ENCODE measurements around the gene MRPL51. TPM values are rescaled to one million over a fixed set of nuclear protein-coding genes. Genes with fewer than 3 reads are reported as not detected.
"Not testable (repeated sequence)": the region's sequence is repeated elsewhere in the genome, so short reads cannot be mapped to it uniquely, and the experiment has no call there.

MRPL51 gene
- total RNA-seq, 1 donor from 2014 or later: 213 TPM

DNA sequence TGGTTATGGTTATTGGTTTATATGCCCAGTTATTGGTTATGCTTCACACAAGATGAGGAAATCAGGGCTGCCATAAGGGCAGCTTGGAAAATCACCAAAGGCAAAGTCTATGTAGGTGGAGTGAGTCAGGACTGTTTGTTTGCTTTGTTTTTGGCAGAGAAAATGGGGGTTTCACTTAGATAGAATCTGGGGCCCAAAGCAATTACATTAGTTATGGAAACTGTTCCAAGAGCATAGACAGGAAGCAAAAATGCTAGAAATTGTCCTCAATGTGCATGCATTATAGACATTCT is 24.8 kb downstream of the MRPL51 start:
- Mint-ChIP-seq H3K27me3 (peaks cover 24% of the 10 kb centered on the region), H3K27ac (no peak overlapping the region)

DNA sequence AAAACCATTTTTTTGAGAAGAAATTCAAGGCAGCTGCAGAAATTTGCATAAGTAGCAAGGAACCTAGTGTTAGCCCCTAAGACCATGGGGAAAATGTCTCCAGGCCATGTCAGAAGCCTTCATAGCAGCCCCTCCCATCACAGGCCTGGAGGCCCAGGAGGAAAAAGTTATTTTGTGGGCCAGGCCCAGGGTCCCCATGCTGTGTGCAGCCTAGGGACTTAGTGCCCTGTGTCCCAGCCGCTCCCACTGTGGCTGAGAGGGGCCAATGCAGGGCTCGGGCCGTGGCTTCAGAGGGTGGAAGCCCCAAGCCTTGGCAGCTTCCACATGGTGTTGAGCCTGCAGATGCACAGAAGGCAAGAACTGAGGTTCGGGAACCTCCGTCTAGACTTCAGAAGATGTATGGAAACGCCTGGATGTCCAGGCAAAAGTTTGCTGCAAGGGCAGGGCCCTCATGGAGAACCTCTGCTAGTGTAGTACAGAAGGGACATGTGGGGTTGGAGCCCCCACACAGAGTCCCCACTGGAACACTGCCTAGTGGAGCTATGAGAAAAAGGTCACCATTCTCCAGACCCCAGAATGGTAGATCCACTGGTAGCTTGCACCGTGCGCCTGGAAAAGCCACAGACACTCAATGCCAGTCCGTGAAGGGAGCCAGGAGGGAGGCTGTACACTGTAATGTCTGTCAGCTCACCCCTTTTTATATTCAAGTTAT is 25.3 kb downstream of the MRPL51 start:
- not testable (repeated sequence) for H3K4me1 Mint-ChIP-seq (ENCODE audit: unreplicated experiment); DNase-seq (ENCODE audit: extremely low spot score, unreplicated experiment); H3K9me3 Mint-ChIP-seq; H3K27ac Mint-ChIP-seq
- H3K4me3 Mint-ChIP-seq: peak overlapping the region; percentile 21
- peaks cover 24% of the 10 kb centered on the region for H3K27me3 Mint-ChIP-seq
- peaks cover 24% of the 10 kb centered on the region for H3K36me3 Mint-ChIP-seq

More for the DNA sequence above, 24.8 kb downstream of the MRPL51 start:
- no peaks in the 10 kb centered on the region for H3K9me3 Mint-ChIP-seq
- H3K4me3 Mint-ChIP-seq: peak overlapping the region; percentile 86
- TF ChIP-seq, protein P1, sequence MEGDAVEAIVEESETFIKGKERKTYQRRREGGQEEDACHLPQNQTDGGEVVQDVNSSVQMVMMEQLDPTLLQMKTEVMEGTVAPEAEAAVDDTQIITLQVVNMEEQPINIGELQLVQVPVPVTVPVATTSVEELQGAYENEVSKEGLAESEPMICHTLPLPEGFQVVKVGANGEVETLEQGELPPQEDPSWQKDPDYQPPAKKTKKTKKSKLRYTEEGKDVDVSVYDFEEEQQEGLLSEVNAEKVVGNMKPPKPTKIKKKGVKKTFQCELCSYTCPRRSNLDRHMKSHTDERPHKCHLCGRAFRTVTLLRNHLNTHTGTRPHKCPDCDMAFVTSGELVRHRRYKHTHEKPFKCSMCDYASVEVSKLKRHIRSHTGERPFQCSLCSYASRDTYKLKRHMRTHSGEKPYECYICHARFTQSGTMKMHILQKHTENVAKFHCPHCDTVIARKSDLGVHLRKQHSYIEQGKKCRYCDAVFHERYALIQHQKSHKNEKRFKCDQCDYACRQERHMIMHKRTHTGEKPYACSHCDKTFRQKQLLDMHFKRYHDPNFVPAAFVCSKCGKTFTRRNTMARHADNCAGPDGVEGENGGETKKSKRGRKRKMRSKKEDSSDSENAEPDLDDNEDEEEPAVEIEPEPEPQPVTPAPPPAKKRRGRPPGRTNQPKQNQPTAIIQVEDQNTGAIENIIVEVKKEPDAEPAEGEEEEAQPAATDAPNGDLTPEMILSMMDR (conservative IDR thresholded peaks at IDR 0.05): no peak
- H3K36me3 Mint-ChIP-seq: peaks cover 19% of the 10 kb centered on the region
- DNase-seq (ENCODE audit: extremely low spot score, unreplicated experiment): no peak
- peaks cover 5% of the 10 kb centered on the region for H3K4me1 Mint-ChIP-seq (ENCODE audit: unreplicated experiment)

DNA sequence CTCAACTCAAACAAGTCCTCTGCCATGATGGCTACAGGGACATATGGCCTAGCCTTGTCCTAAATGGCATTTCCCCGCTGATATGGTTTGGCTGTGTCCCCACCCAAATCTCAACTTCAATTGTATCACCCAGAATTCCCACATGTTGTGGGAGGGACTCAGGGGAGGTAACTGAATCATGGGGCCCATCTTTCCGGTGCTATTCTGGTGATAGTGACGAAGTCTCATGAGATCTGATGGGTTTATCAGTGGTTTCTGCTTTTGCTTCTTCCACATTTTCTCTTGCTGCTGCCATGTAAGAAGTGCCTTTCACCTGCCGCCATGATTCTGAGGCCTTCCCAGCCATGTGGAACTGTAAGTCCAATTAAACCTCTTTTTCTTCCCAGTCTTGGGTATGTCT is 26.3 kb downstream of the MRPL51 start:
- not testable (repeated sequence) for H3K4me3 Mint-ChIP-seq; H3K27ac Mint-ChIP-seq; H3K4me1 Mint-ChIP-seq (ENCODE audit: unreplicated experiment); DNase-seq (ENCODE audit: extremely low spot score, unreplicated experiment); H3K9me3 Mint-ChIP-seq
- Mint-ChIP-seq H3K27me3 (peaks cover 15% of the 10 kb centered on the region), H3K36me3 (peaks cover 31% of the 10 kb centered on the region)

DNA sequence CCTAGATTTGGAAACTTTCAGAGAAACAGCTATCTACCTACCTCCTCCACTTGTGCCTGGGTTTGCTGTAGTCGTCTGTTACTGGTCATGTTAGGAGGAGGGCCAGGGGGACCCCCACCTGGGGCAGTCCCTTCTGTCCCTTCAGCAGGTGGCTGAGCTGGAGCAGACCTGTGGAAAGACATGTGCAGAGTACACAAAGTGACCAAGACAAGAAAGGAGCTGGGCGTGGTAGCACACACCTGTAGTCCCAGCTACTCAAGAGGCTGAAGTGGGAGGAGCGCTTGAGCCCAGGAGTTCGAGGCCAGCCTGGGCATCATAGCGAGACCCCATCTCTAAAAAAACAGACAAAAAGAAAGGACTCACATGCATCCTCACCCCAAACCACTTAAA is 26.9 kb downstream of the MRPL51 start:
- no peaks in the 10 kb centered on the region for H3K9me3 Mint-ChIP-seq
- no peak overlapping the region for H3K27ac Mint-ChIP-seq
- TF ChIP-seq, protein P1 (conservative IDR thresholded peaks at IDR 0.05): no peak
- peaks cover 14% of the 10 kb centered on the region for H3K27me3 Mint-ChIP-seq
- H3K4me1 Mint-ChIP-seq (ENCODE audit: unreplicated experiment): peaks cover 5% of the 10 kb centered on the region
- peaks cover 35% of the 10 kb centered on the region for H3K36me3 Mint-ChIP-seq
- no peak for DNase-seq (ENCODE audit: extremely low spot score, unreplicated experiment)
- no peak overlapping the region for H3K4me3 Mint-ChIP-seq

DNA sequence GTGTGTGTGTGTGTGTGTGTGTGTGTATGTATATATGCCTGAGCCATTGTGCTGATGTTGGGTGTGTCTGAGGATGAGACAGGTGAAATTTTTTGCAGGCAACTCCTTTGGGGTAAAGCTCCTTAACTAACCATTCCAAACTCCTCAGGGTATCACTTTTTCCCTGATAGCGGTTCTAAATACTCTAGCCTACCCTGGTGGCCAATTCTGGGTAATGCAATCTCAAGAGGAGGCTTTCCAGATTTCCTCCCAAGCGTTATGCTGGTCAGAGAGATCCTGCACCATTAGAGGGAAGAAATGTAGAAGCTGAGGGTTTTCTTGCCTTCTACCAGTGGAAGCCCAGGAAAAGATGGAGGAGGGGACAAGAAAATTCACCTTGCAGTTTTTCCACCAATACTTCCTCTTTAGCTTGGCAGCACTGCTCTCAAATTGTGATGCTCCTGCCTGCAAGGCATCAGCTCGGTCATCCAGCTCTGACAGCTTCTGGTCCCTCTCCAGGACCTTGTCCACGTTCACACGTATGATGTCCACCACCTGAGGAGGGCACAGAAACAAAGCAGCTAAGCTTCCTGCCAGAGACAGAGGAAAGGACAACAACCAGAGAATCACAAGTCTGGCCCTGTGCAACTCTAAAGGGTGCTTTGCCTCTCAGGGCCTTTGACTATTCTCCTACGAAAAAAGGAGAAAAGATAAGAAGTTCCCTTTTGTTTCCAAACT is 27.4 kb downstream of the MRPL51 start:
- H3K4me3 Mint-ChIP-seq: peak overlapping the region; percentile 27
- no peaks in the 10 kb centered on the region for H3K9me3 Mint-ChIP-seq
- peaks cover 41% of the 10 kb centered on the region for H3K36me3 Mint-ChIP-seq
- H3K27me3 Mint-ChIP-seq: peaks cover 11% of the 10 kb centered on the region
- TF ChIP-seq, protein P1 (conservative IDR thresholded peaks at IDR 0.05): peak; percentile 83
- DNase-seq (ENCODE audit: extremely low spot score, unreplicated experiment): no peak
- peaks cover 5% of the 10 kb centered on the region for H3K4me1 Mint-ChIP-seq (ENCODE audit: unreplicated experiment)
- H3K27ac Mint-ChIP-seq: no peak overlapping the region

DNA sequence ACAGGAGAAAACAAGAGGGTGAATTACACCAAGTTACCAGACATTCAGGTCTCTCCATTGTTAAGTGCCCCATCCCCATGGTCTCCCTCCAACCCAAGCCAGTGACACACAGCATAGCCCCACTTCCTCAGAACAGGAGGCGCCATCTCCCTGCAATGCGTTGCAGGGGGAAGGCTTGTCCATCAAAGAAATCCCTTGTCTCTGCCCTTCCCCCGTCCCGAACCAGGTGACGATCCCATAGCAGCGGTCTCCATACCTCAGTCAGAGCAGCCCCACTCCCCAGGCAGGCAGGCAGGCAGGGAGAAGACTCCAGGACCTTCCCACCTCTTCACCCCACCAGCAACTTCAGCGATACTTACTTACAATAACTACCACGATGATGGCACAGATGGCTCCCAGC is 28.5 kb downstream of the MRPL51 start:
- H3K9me3 Mint-ChIP-seq: no peaks in the 10 kb centered on the region

More for the DNA sequence above, 28.5 kb downstream of the MRPL51 start:
- Mint-ChIP-seq H3K4me1 (ENCODE audit: unreplicated experiment) (peaks cover 2% of the 10 kb centered on the region), H3K27ac (peak overlapping the region; percentile 8), H3K4me3 (no peak overlapping the region), H3K36me3 (peaks cover 41% of the 10 kb centered on the region), H3K27me3 (peaks cover 7% of the 10 kb centered on the region)
- no peak for DNase-seq (ENCODE audit: extremely low spot score, unreplicated experiment)
- TF ChIP-seq, protein P1 (conservative IDR thresholded peaks at IDR 0.05): no peak
